ENCODE measurements around the gene ZNF780B.

DNA sequence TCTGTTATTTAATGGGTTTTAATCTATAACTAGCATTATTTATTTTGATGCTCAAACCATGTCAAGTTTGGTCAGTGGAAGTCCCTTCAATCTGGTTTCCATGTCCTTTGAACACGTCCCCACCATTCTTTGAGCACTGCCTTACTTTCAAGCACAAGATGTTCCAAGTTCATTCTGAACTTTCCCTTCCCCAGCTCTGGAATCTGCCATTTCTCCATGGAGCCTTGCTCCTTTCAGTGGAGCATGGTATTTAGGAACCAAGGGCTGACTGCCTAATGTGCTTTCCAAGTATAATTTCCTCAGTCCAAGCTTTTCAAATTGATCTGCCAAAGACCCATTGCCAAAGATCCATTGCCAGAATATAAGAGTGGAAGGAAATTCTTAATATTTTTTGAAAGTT is 60.2 kb downstream of the ZNF780B start:
- no peak for TF ChIP-seq POLR2A (IDR thresholded peaks at IDR 0.05)
- TF ChIP-seq, protein P1, sequence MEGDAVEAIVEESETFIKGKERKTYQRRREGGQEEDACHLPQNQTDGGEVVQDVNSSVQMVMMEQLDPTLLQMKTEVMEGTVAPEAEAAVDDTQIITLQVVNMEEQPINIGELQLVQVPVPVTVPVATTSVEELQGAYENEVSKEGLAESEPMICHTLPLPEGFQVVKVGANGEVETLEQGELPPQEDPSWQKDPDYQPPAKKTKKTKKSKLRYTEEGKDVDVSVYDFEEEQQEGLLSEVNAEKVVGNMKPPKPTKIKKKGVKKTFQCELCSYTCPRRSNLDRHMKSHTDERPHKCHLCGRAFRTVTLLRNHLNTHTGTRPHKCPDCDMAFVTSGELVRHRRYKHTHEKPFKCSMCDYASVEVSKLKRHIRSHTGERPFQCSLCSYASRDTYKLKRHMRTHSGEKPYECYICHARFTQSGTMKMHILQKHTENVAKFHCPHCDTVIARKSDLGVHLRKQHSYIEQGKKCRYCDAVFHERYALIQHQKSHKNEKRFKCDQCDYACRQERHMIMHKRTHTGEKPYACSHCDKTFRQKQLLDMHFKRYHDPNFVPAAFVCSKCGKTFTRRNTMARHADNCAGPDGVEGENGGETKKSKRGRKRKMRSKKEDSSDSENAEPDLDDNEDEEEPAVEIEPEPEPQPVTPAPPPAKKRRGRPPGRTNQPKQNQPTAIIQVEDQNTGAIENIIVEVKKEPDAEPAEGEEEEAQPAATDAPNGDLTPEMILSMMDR (IDR thresholded peaks at IDR 0.05) = no peak
